ENCODE measurements around the gene WWC2. TPM values are rescaled to one million over a fixed set of nuclear protein-coding genes. Genes with fewer than 3 reads are reported as not detected.

WWC2 gene
- total RNA-seq, 2 donors from 2014 or later: 4.3 to 6.8 TPM

GRCh38 chr4:183163135-183163534 is 64.1 kb downstream of the WWC2 start:
- Histone ChIP-seq H3K9ac (ENCODE audit: low read depth in 2 of 2, low read length in 2 of 2) (no peak overlapping the region), H3K27me3 (no peaks in the 10 kb centered on the region), H3K9me3 (no peaks in the 10 kb centered on the region), H3K27ac (no peak overlapping the region), H3K4me1 (no peaks in the 10 kb centered on the region), H3K4me3 (no peak overlapping the region), H3K36me3 (no peaks in the 10 kb centered on the region)
- no peak for DNase-seq
- TF ChIP-seq, protein P1, sequence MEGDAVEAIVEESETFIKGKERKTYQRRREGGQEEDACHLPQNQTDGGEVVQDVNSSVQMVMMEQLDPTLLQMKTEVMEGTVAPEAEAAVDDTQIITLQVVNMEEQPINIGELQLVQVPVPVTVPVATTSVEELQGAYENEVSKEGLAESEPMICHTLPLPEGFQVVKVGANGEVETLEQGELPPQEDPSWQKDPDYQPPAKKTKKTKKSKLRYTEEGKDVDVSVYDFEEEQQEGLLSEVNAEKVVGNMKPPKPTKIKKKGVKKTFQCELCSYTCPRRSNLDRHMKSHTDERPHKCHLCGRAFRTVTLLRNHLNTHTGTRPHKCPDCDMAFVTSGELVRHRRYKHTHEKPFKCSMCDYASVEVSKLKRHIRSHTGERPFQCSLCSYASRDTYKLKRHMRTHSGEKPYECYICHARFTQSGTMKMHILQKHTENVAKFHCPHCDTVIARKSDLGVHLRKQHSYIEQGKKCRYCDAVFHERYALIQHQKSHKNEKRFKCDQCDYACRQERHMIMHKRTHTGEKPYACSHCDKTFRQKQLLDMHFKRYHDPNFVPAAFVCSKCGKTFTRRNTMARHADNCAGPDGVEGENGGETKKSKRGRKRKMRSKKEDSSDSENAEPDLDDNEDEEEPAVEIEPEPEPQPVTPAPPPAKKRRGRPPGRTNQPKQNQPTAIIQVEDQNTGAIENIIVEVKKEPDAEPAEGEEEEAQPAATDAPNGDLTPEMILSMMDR (IDR thresholded peaks at IDR 0.05): no peak
- intact Hi-C loops (cut with DNase I): no loop called here

DNA sequence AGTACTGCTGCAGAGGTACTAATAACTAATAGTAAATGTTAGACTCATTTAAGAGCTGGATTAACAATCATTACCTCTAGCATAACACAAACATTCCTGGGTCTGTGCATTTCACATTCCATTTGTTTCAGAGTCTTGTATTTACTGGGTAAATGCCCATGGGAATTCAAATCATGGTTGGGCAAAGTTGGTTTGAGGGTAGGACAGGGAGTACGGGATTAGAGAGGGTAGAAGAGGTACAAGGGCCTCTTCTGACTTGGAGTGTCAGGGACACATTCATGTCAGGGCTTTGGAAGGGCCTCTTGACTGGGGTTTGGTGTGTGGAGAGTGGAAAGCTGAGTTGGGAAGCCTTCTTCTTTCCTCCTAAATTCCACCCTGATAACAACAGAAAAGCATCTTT is 65.9 kb downstream of the WWC2 start:
- intact Hi-C loops (cut with DNase I): no loop called here
- no peak overlapping the region for H3K4me3 ChIP-seq
- no peak overlapping the region for H3K27ac ChIP-seq
- H3K9me3 ChIP-seq: no peaks in the 10 kb centered on the region
- TF ChIP-seq, protein P1 (IDR thresholded peaks at IDR 0.05): no peak
- no peaks in the 10 kb centered on the region for H3K4me1 ChIP-seq
- H3K36me3 ChIP-seq: no peaks in the 10 kb centered on the region
- DNase-seq: no peak
- no peak overlapping the region for H3K9ac ChIP-seq (ENCODE audit: low read depth in 2 of 2, low read length in 2 of 2)
- no peaks in the 10 kb centered on the region for H3K27me3 ChIP-seq

DNA sequence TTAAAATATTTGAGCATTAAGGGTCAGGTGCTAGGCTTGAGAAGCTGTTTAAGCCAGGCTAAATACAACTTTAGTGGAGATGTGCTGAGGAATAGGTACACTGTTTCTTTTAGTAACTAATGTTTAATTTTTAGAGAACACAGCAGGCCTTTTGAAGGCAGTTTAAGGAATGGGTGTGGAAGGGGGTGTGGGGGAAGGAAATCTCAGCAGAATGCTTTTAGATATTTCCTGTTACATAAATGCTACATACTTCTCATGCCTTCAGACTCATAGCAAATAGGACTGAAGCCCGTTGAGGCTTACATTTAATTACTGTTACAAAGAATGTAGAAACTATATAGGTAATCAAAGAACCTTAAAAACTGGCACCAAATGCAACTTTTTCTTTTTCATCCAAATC is 66.3 kb downstream of the WWC2 start:
- no peaks in the 10 kb centered on the region for H3K27me3 ChIP-seq
- H3K9me3 ChIP-seq: no peaks in the 10 kb centered on the region
- H3K27ac ChIP-seq: no peak overlapping the region
- no peaks in the 10 kb centered on the region for H3K4me1 ChIP-seq
- no peaks in the 10 kb centered on the region for H3K36me3 ChIP-seq
- DNase-seq: no peak
- no peak overlapping the region for H3K9ac ChIP-seq (ENCODE audit: low read depth in 2 of 2, low read length in 2 of 2)
- intact Hi-C loops (cut with DNase I): no loop called here
- H3K4me3 ChIP-seq: no peak overlapping the region
- TF ChIP-seq, protein P1 (IDR thresholded peaks at IDR 0.05): no peak

DNA sequence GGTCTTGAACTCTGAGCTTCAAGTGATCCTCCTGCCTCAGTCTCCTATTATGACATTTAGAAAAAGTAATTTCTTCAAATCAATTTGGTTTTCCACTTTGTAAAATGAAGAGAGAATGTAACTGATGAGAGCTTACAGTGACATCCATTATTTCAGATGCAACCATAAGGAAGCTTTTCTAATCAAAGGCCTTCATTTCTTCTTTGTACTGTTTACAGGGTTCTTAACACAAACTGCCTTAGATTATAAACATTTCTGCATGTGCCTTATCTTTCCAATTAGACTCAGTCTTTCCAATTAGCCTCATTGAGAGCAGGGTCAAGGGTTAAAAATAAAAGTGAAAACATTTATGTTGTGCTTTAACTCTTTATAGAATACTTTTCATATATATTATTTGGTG is 71.8 kb downstream of the WWC2 start:
- Histone ChIP-seq H3K36me3 (no peaks in the 10 kb centered on the region), H3K4me3 (no peak overlapping the region), H3K4me1 (no peaks in the 10 kb centered on the region), H3K27ac (no peak overlapping the region), H3K9ac (ENCODE audit: low read depth in 2 of 2, low read length in 2 of 2) (no peak overlapping the region), H3K9me3 (no peaks in the 10 kb centered on the region), H3K27me3 (no peaks in the 10 kb centered on the region)
- intact Hi-C loops (cut with DNase I): no loop called here
- TF ChIP-seq, protein P1 (IDR thresholded peaks at IDR 0.05): no peak
- no peak for DNase-seq

DNA sequence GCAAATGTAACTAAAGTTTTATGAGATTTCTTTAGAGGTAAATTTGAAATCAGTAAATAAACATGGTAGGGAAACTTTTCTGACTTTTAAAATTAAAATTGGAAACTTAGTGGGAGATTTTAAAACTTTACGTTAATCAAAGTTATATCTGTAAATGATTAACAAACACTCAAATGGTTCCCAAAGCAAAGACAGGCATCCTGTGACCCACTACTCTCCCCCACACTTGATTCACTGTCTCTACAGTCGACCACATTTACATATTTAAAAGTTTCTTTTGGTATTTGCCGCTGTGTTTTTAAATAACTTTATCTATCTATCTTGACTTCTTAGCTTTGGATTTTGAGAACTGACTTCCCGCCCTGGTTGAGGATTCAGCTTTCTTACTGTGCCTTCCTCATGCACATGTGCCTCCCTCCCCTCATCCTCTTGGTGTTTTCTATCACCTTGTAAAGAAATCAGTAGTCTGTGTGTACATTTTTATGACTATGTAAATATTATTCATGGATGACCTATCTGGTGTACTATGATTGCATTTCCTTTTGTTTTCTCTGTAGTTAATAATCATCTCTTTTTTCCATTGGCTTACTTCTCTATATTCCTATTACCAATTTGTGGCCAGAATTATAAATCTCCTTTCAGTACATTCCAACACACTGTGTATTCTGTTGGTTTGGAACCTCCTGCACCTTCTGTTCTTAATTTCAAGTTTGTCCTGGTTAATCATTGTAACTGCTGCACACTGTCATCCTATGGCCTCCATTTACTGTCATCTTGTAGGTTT is 72.6 kb downstream of the WWC2 start:
- Histone ChIP-seq H3K9ac (ENCODE audit: low read depth in 2 of 2, low read length in 2 of 2) (no peak overlapping the region), H3K4me3 (no peak overlapping the region), H3K4me1 (no peaks in the 10 kb centered on the region), H3K36me3 (no peaks in the 10 kb centered on the region), H3K9me3 (no peaks in the 10 kb centered on the region), H3K27me3 (no peaks in the 10 kb centered on the region), H3K27ac (no peak overlapping the region)
- intact Hi-C loops (cut with DNase I): no loop called here
- DNase-seq: no peak
- TF ChIP-seq, protein P1 (IDR thresholded peaks at IDR 0.05): no peak

Measured in colonic mucosa (tissue), 4 donors.